Lower leg skin (tissue), 4 donors: Measurements from ENCODE around the gene AMELX. TPM values are rescaled to one million over a fixed set of nuclear protein-coding genes. Genes with fewer than 3 reads are reported as not detected.

Experiments used
- DNase-seq, 2 donors: peaks; one replicate each; pipeline ENCODE4 v3.0.0-alpha.2; 2019; ENCODE audit warnings: low spot score in 2 of 2
- H3K4me3 ChIP-seq: fragments of 200-600 bp; sonication (generic); 2 replicates; pipeline ENCODE4 v1.5.1; 2017; ENCODE audit warnings: mild to moderate bottlenecking, low read depth; ENCODE audit not compliant: poor library complexity, severe bottlenecking
- CTCF ChIP-seq, 3 donors: fragments of 450-650 bp; IDR thresholded peaks; one replicate each; pipeline ENCODE4 v1.5.1; 2016; ENCODE audit warnings: antibody characterized with exemption in 3 of 3, mild to moderate bottlenecking in 3 of 3, moderate library complexity in 2 of 3
- POLR2A ChIP-seq, 2 donors: fragments of 450-650 bp; IDR thresholded peaks; one replicate each; pipeline ENCODE4 v1.6.1; 2016 to 2017; ENCODE audit warnings: antibody characterized with exemption in 2 of 2, mild to moderate bottlenecking in 1 of 2, moderate library complexity in 1 of 2
- WGBS, 2 donors: methylation state at CpG; one replicate each; pipeline ENCODE4 v1.1.5; 2018; 5-methylcytosine and 5-hydroxymethylcytosine counted together
- intact Hi-C: fragments of 100-400 bp; cut with DNase I; formaldehyde crosslinking; loops from one replicate; pipeline ENCODE4 v1.15.0; 2023; ENCODE audit warnings: low total_unique reads
- total RNA-seq, 4 donors: library from RNA; depleted of rRNA; stranded (reverse); fragments of >200 nt; gene quantifications; one replicate each; pipeline ENCODE4 v1.1.0, GENCODE V29; 2016

The AMELX gene
- total RNA-seq, 4 donors from 2014 or later: not detected

- no peak for DNase-seq
- H3K4me3 ChIP-seq: no peak overlapping the region
- TF ChIP-seq POLR2A (IDR thresholded peaks at IDR 0.05) (no peak), CTCF (IDR thresholded peaks at IDR 0.05) (no peak)
- 62 to 74% methylated on average over 3 of the region's 3 CpGs for WGBS, 2 donors
- intact Hi-C loops: no loop called here
Observed at GRCh38 chrX:11269996-11270395, 23.2 kb upstream of the AMELX start.

DNA sequence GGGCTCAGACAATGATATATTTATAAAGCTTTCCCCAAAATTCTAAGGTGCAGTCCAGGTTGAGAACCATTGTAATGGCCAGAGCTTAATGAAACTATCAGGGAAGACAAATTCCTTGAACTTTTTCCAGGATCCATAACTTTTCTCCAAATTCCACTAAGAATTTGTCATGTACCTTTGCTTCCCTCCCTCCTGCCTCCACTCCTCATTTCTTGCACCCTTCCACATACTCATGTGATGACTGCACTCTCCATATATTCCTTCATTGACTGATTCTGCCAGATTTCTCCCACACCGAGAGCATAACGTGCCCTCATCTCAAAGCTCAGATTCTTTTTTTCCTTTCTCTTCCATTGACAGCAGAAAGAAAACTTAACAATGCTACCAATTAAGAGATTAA is 20.9 kb upstream of the AMELX start:
- 74 to 88% methylated on average over 2 of the region's 2 CpGs for WGBS, 2 donors
- no peak overlapping the region for H3K4me3 ChIP-seq
- TF ChIP-seq POLR2A (IDR thresholded peaks at IDR 0.05): no peak
- no peak for TF ChIP-seq CTCF (IDR thresholded peaks at IDR 0.05)
- DNase-seq: no peak
- intact Hi-C loops: no loop called here

- no peak for TF ChIP-seq CTCF (IDR thresholded peaks at IDR 0.05)
- TF ChIP-seq POLR2A (IDR thresholded peaks at IDR 0.05): no peak
- intact Hi-C loops: no loop called here
- WGBS, 2 donors: 71 to 93% methylated on average over 5 of the region's 5 CpGs
- no peak overlapping the region for H3K4me3 ChIP-seq
- no peak for DNase-seq
Observed at GRCh38 chrX:11272863-11273262, 20.4 kb upstream of the AMELX start.

DNA sequence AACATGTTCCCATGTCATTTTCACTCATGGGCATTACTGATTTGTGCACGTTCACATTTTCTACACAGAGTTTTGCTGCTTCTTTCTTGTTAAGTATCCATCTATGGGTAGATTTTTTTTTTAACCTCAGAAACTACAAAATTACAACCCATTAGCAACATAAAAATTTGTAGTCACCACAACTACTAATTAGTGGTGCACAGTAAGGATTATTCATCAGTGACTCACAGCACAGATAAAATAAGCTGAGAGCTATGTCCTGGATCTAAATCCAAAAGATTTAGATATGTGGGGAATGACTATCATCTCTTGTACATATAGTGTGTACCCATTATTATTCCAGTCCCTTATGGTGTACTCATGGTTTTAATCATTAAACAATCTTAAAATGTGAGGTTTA is 19.7 kb upstream of the AMELX start:
- DNase-seq: no peak
- intact Hi-C loops: no loop called here
- WGBS, 2 donors: 66 to 84% methylated on average over 1 of the region's 1 CpG
- no peak for TF ChIP-seq POLR2A (IDR thresholded peaks at IDR 0.05)
- no peak for TF ChIP-seq CTCF (IDR thresholded peaks at IDR 0.05)
- no peak overlapping the region for H3K4me3 ChIP-seq

DNA sequence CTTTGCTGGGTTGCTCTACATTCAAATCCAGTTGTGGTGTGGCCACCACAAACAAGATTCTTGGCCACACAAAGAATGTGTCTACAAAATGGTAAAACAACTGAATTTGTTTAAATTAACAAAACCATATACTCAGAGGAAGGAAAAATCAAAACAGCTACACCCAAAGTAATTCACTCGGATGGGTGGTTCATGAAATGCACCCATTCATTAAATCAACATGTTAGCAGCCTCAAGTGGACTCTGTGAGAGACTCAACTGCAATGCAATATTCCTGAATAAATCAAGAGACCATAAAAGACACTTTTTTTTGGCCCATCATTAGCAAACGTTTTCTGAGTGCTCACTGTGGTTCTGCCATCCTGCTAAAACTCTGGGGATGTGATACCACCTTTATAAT is 11.2 kb upstream of the AMELX start:
- TF ChIP-seq CTCF (IDR thresholded peaks at IDR 0.05) (no peak), POLR2A (IDR thresholded peaks at IDR 0.05) (no peak)
- WGBS, 2 donors: 46 to 74% methylated on average over 2 of the region's 2 CpGs
- intact Hi-C loops: no loop called here
- DNase-seq: no peak
- no peak overlapping the region for H3K4me3 ChIP-seq

- DNase-seq: no peak
- intact Hi-C loops: no loop called here
- no peak overlapping the region for H3K4me3 ChIP-seq
- WGBS, 2 donors: 82 to 86% methylated on average over 3 of the region's 3 CpGs
- TF ChIP-seq POLR2A (IDR thresholded peaks at IDR 0.05) (no peak), CTCF (IDR thresholded peaks at IDR 0.05) (no peak)
Observed at GRCh38 chrX:11285651-11286050, 7.6 kb upstream of the AMELX start.
